Activated T-cell treated with anti-CD3 and anti-CD28 coated beads for 4 hours (primary cell): ENCODE data around the gene KRT1.
"Not testable (repeated sequence)": the region's sequence is repeated elsewhere in the genome, so short reads cannot be mapped to it uniquely, and the experiment has no call there.

Experiments
- DNase-seq: peaks from one replicate; pipeline ENCODE4 v3.0.0-alpha.2; 2020

KRT1 gene

DNA sequence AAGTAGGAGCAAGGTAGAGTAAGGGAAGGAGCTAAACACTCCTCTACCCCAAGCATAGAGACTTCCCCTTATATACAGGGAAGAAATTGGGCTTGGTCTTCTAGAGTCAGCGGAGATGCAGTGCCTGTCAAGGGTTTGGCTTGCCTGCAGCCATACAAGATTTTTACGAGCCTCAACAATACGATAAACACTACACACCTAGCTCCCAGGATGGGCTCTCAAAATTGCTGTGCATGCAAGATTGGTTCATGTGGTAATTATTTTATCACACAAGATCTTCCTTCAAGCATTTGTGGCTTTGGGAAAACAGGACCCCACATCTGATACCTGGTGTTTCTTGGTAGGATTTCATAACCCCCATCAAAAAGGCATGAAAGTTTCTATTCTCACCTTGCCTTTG is at the start of gene KRT1:
Gene KRT1, minus strand, starts transcription at position 45 of the 400 bp plus-strand sequence. CDS start 59 bp downstream, outside the sequence.
- no peak for DNase-seq

DNA sequence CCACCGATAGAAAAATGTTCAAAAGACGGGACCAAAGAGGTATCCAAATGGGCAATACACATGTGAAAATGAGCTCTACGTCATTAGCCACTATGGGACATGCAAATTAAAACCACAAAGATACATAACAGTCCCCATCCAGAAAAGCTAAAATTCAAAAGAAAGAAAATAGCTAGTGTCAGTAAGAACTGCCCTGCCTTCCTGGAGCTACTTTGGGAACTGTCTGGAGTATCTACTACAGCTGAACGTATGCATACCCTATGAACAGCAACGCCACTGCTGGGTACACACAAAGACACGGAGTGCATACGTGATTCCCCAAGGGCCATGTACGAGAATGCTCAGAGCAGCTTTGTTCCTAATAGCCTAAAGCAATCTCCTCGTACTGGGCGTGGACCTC is 48.9 kb upstream of the KRT1 start:
- DNase-seq = no peak

DNA sequence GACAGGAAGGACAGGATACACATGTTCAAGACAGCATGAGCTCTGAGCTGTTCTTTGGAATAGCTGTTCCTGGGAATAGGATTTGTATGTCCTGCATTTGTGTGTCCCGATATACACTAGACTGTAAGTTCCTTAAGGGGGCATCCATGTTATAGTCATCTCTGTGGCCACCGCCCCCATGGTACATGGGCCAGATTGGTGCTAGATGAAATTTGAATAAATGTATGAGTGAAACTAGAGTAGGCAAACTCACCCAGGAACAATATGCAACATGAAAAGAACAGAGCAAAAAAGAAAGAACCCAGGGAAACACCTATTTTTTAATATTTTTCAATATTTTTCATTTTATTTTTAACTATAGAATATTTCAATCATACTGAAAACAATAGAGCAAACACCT is 48.2 kb upstream of the KRT1 start:
- no peak for DNase-seq

- no peak for DNase-seq
Measured at GRCh38 chr12:52727037-52727436, 46.8 kb upstream of the KRT1 start.

DNA sequence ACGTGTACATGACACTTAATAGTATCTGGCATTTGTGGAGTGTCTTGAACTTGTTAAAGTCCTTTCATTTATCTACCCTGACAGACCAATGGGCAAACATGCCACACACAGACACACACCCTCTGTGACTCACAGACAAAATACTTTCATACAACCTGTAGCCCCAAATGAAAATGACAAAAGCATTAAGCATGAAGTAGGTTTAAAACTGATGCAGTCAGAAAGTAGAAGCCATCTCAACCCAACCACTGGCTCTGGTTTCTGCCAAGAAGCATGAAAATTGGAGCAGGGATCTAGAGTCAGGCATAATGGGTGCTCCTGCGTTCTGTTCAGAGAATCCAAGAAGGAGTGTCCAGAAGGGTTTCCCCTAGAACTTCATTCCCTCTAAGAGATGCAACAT is 46.2 kb upstream of the KRT1 start:
- no peak for DNase-seq

DNA sequence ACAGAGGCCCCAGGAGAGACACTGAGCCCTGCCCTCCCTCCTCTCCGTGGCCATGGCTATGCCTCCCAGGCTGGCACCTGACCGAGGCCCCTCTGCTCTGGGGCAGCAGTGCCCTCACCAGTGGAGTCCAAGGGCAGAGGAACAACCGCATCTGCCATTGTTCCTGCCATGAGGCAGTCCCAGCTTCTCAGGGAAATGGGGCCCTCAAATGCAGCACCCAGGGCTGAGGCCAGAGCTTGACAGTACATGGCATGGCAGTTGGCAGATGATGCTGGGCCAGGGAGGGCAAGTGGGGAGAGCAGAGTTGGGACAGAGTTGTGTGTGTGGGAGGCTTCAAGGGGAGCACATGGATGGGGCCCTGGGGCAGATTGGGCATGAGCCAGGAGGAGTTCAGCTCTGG is 44.2 kb upstream of the KRT1 start:
- DNase-seq = no peak

GRCh38 chr12:52722680-52723079 is 42.5 kb upstream of the KRT1 start:
- DNase-seq = no peak

DNA sequence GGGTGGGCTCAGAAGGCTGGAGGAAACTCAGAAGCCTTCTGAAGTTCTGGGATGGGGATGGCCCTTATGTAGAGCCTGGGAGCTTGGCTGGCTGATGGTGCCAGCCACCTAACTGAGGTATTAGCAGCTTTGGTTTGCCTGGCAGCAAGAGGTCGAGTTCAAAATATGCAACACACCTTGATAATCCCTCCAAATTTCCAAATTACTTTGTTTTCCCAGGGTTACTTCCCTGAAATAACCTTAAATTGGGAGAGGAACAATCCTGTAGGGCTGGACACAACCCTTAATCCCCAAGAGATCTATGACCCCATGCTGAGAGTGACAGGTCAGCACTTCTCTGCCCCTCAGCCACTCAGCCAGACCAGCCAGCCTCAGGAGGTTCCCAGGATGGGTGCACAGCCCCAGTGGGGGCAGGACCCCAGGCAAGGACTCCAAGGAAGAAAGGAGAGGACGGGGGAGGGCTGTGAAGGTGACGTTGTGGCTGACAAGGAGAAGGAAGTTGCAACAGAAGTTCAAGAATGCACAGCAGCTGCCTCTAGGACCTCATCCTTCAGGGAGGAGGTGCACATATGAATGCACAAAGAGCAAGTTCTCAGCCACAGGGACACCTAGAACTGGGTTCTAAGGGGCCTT is 41.7 kb upstream of the KRT1 start:
- DNase-seq = no peak

DNA sequence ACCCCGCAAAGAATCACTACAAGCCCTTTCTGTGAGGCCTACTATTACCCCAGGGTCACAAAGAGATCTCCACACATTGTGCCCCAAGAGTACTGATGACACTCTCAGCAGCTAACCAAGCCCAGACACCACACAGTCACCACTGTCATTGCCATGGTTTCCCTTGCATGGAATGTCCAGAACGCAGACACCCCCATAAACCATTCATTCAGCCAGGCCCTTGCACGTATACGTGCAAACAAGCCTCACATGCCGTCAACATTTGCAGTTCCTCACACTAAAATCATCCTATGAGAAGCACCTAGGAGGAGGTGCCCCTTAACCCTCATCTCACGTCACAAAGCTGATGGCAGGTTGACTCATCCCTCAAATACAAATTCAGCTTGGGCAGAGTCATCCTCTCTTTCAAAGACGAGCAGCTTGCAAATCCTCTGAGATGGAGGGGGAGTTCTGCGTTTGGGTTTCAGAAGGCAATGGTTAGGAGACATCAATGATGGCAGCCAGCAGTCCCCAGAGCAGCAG is 40.2 kb upstream of the KRT1 start:
- no peak for DNase-seq

- DNase-seq = no peak
Measured at GRCh38 chr12:52716061-52716460, 35.9 kb upstream of the KRT1 start.

GRCh38 chr12:52715416-52715815 is 35.2 kb upstream of the KRT1 start:
- DNase-seq = no peak

DNA sequence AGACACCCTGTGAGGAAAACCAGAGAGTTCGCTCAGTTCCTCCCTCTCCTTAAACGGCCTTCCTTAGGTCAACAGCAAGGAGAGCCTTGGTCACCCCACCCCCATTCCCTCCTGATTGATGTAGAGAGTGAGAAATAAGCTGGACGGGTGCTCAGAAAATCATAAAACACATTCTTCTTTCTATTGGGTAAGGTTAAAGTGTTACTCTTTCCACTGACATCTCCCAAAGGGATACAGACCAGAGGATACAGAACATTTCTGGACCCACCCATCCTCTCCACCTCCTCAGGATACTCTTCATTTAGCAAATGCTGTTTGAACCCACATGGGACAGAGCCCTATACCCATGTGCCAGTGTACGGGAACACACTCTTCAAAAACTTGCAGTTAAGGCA is 34.7 kb upstream of the KRT1 start:
- DNase-seq = no peak

GRCh38 chr12:52713960-52714886 is 34.0 kb upstream of the KRT1 start:
- peak; percentile 17 for DNase-seq

DNA sequence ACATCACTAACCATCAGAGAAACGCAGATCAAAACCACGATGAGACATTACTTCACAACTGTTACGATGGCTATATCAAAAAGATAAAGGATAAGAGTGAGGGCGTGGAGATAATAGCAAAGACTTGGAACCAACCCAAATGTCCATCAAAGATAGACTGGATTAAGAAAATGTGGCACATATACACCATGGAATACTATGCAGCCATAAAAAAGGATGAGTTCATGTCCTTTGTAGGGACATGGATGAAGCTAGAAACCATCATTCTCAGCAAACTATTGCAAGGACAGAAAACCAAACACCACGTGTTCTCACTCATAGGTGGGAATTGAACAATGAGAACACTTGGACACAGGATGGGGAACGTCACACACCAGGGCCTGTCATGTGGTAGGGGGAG is 31.9 kb upstream of the KRT1 start:
- DNase-seq = not testable (repeated sequence)

DNA sequence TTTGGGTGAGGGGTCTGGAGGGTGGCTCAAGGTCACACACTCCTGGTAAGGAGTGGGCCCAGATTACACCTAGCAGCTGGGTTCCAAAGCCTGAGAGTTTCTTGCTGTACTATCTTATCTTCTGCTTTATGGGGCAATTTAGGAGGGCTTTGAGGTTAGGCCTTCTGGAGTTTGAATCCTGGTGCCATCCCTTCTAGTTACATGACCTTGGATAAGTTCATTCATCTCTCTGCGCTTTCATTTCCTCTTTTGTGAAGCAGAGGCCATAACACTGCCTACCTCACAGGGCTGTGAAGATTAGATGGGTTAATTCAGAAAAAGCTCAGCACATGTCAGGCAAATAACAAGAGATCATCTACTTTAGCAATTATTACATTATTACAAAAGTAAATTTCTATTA is 30.5 kb upstream of the KRT1 start:
- DNase-seq = no peak

DNA sequence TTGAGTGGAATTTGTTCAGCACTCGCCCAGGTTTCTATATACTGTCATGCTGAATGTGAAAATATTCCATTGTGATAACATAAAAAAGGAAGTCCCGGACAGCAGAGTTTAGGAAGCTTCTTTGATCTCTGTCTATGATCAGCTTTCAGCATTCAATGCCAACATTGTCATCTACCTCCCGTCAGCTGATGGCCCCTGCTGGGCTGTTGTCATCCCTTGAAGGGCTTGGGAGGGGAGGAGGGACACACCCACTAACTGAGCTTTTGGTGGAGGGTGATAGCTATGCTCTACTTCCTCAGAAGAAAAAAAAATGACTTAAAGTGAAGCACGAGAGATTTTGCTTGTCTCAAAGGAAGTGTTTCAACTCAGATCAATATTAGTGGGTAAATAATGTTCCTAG is 27.8 kb upstream of the KRT1 start:
- no peak for DNase-seq

DNA sequence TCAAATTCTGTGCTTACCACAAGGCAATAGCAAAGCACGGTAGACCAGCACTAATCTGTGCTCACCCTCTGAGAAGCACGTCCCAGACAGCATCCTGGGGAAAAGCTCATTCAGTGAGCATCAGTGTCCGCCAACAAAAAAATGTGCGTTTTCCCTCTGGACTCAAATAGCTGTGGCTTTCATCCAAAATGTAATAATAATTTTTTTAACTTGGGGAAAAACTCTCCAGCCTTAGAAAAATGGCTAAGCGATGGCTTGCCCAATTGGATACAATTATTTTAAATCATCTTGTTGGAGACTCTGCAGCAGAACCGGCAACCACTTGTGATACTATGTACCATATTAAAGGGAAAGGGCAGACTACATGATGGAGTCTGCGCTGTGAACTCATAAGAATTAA is 24.3 kb upstream of the KRT1 start:
- DNase-seq = no peak

DNA sequence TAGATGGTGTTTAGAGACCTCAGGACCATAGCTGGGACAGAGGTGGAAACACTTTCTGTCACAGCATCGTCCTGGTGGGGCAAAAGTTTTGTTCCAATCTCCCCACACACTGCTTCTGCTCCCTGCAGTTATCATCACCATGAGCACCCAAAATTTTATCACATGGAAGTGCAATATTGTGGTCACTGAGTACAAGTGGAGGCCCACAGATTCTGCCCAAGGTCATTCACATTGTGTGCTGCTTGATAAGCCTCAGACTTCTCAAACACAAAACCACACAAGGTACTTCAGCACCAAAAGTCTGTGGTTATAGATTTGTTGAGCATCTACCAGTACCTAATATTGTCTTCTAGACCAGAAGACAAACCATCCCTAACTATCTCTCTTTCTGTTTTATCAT is 23.7 kb upstream of the KRT1 start:
- DNase-seq = no peak

- no peak for DNase-seq
Measured at GRCh38 chr12:52703424-52703823, 23.2 kb upstream of the KRT1 start, which contains the start of gene KRT77. Gene KRT77, minus strand, starts transcription at chr12:52703524. Its CDS starts 90 bp downstream, at chr12:52703434.

- no peak for DNase-seq
Measured at GRCh38 chr12:52702338-52702737, 22.1 kb upstream of the KRT1 start.

GRCh38 chr12:52701281-52701680 is 21.1 kb upstream of the KRT1 start:
- no peak for DNase-seq

DNA sequence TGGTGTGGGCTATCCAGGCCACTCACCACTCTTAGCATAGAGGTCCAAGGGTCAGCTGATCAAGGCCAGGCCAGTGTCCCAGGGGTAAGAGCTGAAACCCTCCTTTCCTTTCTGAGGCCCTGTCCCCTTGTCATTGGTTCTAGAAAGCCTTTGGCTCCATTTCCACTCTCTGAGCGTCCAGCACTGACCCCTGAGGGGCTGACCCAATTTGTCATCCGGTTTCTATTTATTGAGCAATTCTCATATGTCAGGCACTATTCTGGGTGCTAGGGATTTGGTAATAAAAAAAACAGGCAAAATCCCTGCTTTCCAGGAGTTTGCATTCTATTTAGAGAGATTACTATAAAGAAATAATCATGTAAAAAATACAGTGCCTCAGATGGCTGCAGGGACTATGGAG is 19.8 kb upstream of the KRT1 start:
- no peak for DNase-seq

- DNase-seq = no peak
Measured at GRCh38 chr12:52699373-52699772, 19.2 kb upstream of the KRT1 start.
